Mesendoderm (in vitro differentiated cells): ENCODE data around the gene ACOT11.

ENCODE experiments used
- DNase-seq: peaks from one replicate; pipeline ENCODE4 v3.0.0; 2013
- H2AK5ac ChIP-seq: 2 replicates; pipeline ENCODE4 v1.6.1; 2013; ENCODE audit warnings: low read length, inconsistent platforms
- H2BK120ac ChIP-seq: 2 replicates; pipeline ENCODE4 v1.6.1; 2013; ENCODE audit warnings: low read depth, mild to moderate bottlenecking, low read length, moderate library complexity, mixed read lengths
- H2BK15ac ChIP-seq: replicated peaks from 2 replicates; pipeline ENCODE4 v1.6.1; 2013; ENCODE audit warnings: low read depth, mild to moderate bottlenecking, moderate library complexity
- H2BK5ac ChIP-seq: 2 replicates; pipeline ENCODE4 v1.6.1; 2013; ENCODE audit warnings: low read length, inconsistent platforms
- H3K18ac ChIP-seq: 2 replicates; pipeline ENCODE4 v1.6.1; 2013; ENCODE audit warnings: mild to moderate bottlenecking, low read length, mixed read lengths
- H3K23ac ChIP-seq: one replicate; pipeline ENCODE4 v1.6.1; 2013; ENCODE audit warnings: low read length
- H3K27ac ChIP-seq: 2 replicates; pipeline ENCODE4 v1.5.1; 2013; ENCODE audit warnings: low read depth, mild to moderate bottlenecking, inconsistent platforms, low read length, moderate library complexity
- H3K27me3 ChIP-seq: 2 replicates; pipeline ENCODE4 v1.6.1; 2013; ENCODE audit warnings: low read length, control low read depth, mild to moderate bottlenecking, inconsistent platforms; ENCODE audit not compliant: insufficient read depth, poor library complexity
- H3K36me3 ChIP-seq: 2 replicates; pipeline ENCODE4 v1.6.1; 2013; ENCODE audit warnings: low read length, inconsistent platforms; ENCODE audit not compliant: control insufficient read depth, insufficient read depth
- H3K4ac ChIP-seq: one replicate; pipeline ENCODE4 v1.6.1; 2013; ENCODE audit warnings: low read depth, mild to moderate bottlenecking, low read length, moderate library complexity
- H3K4me1 ChIP-seq: 2 replicates; pipeline ENCODE4 v1.6.1; 2013; ENCODE audit warnings: low read depth, low read length, inconsistent platforms; ENCODE audit not compliant: control insufficient read depth
- H3K4me2 ChIP-seq: 2 replicates; pipeline ENCODE4 v1.6.1; 2013; ENCODE audit warnings: low read length
- H3K4me3 ChIP-seq: 2 replicates; pipeline ENCODE4 v1.5.1; 2013; ENCODE audit warnings: mild to moderate bottlenecking, low read length
- H3K56ac ChIP-seq: one replicate; pipeline ENCODE4 v1.6.1; 2013; ENCODE audit warnings: low read length
- H3K79me1 ChIP-seq: 2 replicates; pipeline ENCODE4 v1.6.1; 2013; ENCODE audit warnings: low read length, inconsistent platforms
- H3K79me2 ChIP-seq: 2 replicates; pipeline ENCODE4 v1.6.1; 2013; ENCODE audit warnings: mild to moderate bottlenecking, low read length; ENCODE audit not compliant: control insufficient read depth, insufficient read depth
- H3K9ac ChIP-seq: 2 replicates; pipeline ENCODE4 v1.6.1; 2013; ENCODE audit warnings: low read length, inconsistent platforms
- H4K5ac ChIP-seq: one replicate; pipeline ENCODE4 v1.6.1; 2013; ENCODE audit warnings: low read length
- H4K8ac ChIP-seq: one replicate; pipeline ENCODE4 v1.6.1; 2013; ENCODE audit warnings: low read depth, mild to moderate bottlenecking, control low read depth, low read length, moderate library complexity
- WGBS: extraction: QIAGEN DNeasy Blood & Tissue Kit; methylation state at CpG from one replicate; pipeline ENCODE4 v1.1.7; 2013; ENCODE audit warnings: low lambda C conversion rate, missing lambda C conversion rate; ENCODE audit not compliant: insufficient coverage; ENCODE audit errors: extremely low coverage; 5-methylcytosine and 5-hydroxymethylcytosine counted together

Gene ACOT11

DNA sequence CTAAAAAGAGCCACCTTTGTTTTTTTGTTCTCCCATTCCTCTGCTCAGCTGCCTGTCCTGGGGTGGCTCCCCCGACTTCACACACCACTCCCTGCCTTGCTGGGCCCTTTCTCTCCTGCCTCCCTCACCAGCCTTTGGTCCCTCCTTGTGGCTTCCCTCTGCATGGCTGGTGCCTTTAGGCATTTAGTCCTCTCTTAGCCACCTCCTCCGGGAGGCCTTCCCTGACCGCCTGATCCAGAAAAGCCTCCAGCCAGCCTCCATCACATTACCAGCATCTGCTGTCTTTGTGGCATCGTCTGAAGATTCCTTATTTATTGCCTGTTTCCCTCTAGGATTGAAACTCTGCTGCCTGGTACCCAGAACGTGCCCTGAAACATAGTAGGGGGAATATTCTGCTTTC is 46.2 kb upstream of the ACOT11 start:
- Histone ChIP-seq H3K27me3 (no peaks in the 10 kb centered on the region), H3K4ac (no peak overlapping the region), H3K18ac (no peak overlapping the region), H3K79me2 (no peaks in the 10 kb centered on the region), H2AK5ac (no peak overlapping the region), H3K23ac (no peak overlapping the region), H3K9ac (no peak overlapping the region), H4K8ac (no peak overlapping the region), H3K4me1 (peaks cover 16% of the 10 kb centered on the region), H3K56ac (no peak overlapping the region), H3K36me3 (no peaks in the 10 kb centered on the region), H3K27ac (no peak overlapping the region), H2BK15ac (no peak overlapping the region), H3K4me3 (no peak overlapping the region), H4K5ac (no peak overlapping the region), H3K79me1 (no peaks in the 10 kb centered on the region), H3K4me2 (no peak overlapping the region), H2BK120ac (no peak overlapping the region), H2BK5ac (no peak overlapping the region)
- WGBS: no CpG with 5 or more reads among the region's 5 CpGs
- DNase-seq: no peak

DNA sequence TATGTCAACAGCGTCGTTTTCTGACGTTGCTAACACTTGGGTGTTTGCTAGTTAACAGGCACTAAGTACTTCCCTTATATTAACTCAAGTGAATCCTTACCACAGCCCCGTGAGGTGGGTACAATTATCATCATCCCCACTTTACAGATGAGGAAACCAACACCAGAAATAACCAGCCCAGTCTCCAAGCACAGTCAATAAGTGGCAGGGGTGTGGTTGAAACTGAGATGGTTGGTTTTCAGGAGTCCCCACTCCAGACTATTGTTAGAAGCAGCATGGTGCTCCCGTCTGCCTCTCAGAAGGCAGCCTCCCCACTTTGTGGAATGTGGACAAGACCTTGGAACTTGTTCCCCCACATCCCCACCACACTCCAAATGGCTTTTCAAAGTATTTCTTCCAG is 45.7 kb upstream of the ACOT11 start:
- no peaks in the 10 kb centered on the region for H3K79me2 ChIP-seq
- H4K5ac ChIP-seq: no peak overlapping the region
- no peak overlapping the region for H3K4ac ChIP-seq
- no peaks in the 10 kb centered on the region for H3K36me3 ChIP-seq
- H3K4me3 ChIP-seq: no peak overlapping the region
- H2BK15ac ChIP-seq: no peak overlapping the region
- no peak overlapping the region for H4K8ac ChIP-seq
- H2BK120ac ChIP-seq: no peak overlapping the region
- no peak overlapping the region for H2BK5ac ChIP-seq
- no CpG with 5 or more reads among the region's 5 CpGs for WGBS
- no peaks in the 10 kb centered on the region for H3K79me1 ChIP-seq
- H3K27me3 ChIP-seq: no peaks in the 10 kb centered on the region
- H3K18ac ChIP-seq: no peak overlapping the region
- no peak overlapping the region for H3K56ac ChIP-seq
- peaks cover 16% of the 10 kb centered on the region for H3K4me1 ChIP-seq
- H3K4me2 ChIP-seq: no peak overlapping the region
- no peak overlapping the region for H3K23ac ChIP-seq
- DNase-seq: no peak
- H3K9ac ChIP-seq: no peak overlapping the region
- H3K27ac ChIP-seq: no peak overlapping the region
- no peak overlapping the region for H2AK5ac ChIP-seq

GRCh38 chr1:54506594-54506993 is 41.4 kb upstream of the ACOT11 start:
- Histone ChIP-seq H3K36me3 (no peaks in the 10 kb centered on the region), H3K4me2 (no peak overlapping the region), H3K56ac (no peak overlapping the region), H3K79me2 (no peaks in the 10 kb centered on the region), H3K79me1 (no peaks in the 10 kb centered on the region), H3K4ac (no peak overlapping the region), H4K5ac (no peak overlapping the region), H2AK5ac (no peak overlapping the region), H3K4me1 (no peaks in the 10 kb centered on the region), H3K18ac (no peak overlapping the region), H3K27me3 (no peaks in the 10 kb centered on the region), H2BK120ac (no peak overlapping the region), H3K4me3 (no peak overlapping the region), H4K8ac (no peak overlapping the region), H3K9ac (no peak overlapping the region), H3K23ac (no peak overlapping the region), H3K27ac (no peak overlapping the region), H2BK5ac (no peak overlapping the region), H2BK15ac (no peak overlapping the region)
- no CpG with 5 or more reads among the region's 6 CpGs for WGBS
- DNase-seq: no peak

DNA sequence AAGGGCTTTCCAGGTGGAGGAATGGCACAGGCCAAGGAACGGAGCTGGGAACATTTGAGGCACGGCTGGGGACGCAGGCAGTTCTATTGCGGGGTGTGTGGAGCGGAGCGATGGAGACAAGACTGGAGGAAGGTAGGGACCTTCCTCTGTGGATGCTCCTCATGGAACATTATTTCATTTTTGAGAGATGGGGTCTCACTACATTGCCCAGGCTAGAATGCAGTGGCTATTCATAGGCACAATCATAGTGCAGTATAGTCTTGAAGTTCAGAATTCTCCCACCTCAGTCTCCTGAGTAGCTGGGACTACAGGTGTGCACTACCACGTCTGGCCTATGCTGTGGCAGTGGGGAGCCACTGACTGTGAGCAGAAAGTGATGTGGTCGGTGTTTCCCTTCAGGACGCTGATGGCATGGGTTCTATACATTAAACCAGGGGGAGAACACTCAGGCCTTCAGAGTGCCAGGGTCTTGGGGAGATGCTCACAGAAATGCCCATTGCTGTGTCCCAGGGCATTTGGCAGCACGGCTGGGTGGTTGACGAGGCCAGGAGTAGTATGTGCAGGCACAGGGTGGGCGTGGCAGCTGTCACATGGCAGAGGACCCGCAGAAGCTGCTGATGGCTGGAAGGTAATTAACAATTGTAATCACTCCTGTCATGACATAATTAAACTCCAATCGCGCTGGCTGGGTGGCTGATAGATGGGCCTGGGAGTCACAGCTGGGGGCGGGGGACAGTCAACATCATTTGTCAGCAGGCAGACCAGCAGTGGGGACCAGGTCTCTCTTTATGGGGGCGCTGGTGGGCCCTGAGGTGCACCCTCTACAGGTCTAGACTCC is 40.8 kb upstream of the ACOT11 start:
- DNase-seq: no peak
- Histone ChIP-seq H3K27ac (no peak overlapping the region), H2BK15ac (no peak overlapping the region), H3K4me1 (no peaks in the 10 kb centered on the region), H3K36me3 (no peaks in the 10 kb centered on the region), H3K23ac (no peak overlapping the region), H2AK5ac (no peak overlapping the region), H3K79me2 (no peaks in the 10 kb centered on the region), H3K18ac (no peak overlapping the region), H2BK5ac (no peak overlapping the region), H3K9ac (no peak overlapping the region), H2BK120ac (no peak overlapping the region), H3K56ac (no peak overlapping the region), H3K4me2 (no peak overlapping the region), H3K27me3 (no peaks in the 10 kb centered on the region), H3K4ac (no peak overlapping the region), H4K8ac (no peak overlapping the region), H3K4me3 (no peak overlapping the region), H4K5ac (no peak overlapping the region), H3K79me1 (no peaks in the 10 kb centered on the region)
- no CpG with 5 or more reads among the region's 17 CpGs for WGBS

DNA sequence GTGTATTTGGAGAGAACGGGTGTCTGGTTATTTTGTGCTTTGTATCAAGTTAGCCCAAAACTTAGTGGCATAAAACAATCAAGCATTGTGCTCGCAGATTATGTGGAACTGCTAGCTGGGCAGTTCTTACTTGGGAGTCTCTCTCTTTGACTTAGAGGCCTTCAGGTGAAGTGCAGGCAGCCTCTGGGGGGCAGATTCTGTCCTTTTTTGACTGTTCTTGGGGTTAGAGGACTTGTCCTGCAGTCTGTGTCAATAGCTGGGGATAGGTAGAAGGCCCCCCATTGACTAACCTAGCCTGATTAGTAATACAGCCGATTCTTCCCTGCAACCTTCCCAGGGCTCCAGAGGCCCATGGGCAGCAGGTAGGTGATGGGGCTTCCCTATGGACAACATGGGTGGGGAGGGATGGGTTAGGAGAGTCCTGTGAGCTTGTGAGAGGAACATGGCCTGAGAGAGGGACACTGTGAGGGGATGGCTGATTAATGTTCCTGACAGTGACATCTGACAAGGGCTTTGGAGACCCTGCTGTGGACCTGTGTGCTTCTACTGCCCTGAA is 37.2 kb upstream of the ACOT11 start:
- peak; percentile 27 for DNase-seq
- H3K36me3 ChIP-seq: no peaks in the 10 kb centered on the region
- H3K56ac ChIP-seq: no peak overlapping the region
- H3K9ac ChIP-seq: no peak overlapping the region
- no peak overlapping the region for H3K4ac ChIP-seq
- H2BK5ac ChIP-seq: no peak overlapping the region
- H4K8ac ChIP-seq: no peak overlapping the region
- H2BK15ac ChIP-seq: no peak overlapping the region
- H3K27me3 ChIP-seq: no peaks in the 10 kb centered on the region
- no peaks in the 10 kb centered on the region for H3K4me1 ChIP-seq
- no peaks in the 10 kb centered on the region for H3K79me1 ChIP-seq
- no peak overlapping the region for H3K27ac ChIP-seq
- H3K18ac ChIP-seq: no peak overlapping the region
- H3K4me2 ChIP-seq: no peak overlapping the region
- H2AK5ac ChIP-seq: no peak overlapping the region
- no peak overlapping the region for H2BK120ac ChIP-seq
- no CpG with 5 or more reads among the region's 3 CpGs for WGBS
- H3K4me3 ChIP-seq: no peak overlapping the region
- H3K79me2 ChIP-seq: no peaks in the 10 kb centered on the region
- H3K23ac ChIP-seq: no peak overlapping the region
- H4K5ac ChIP-seq: no peak overlapping the region
